HG03066 (cell line): Measurements from ENCODE around the gene PLEKHM3.

ENCODE experiments used
- ATAC-seq: cut with Tn5 transposase; IDR thresholded peaks from one replicate; pipeline ENCODE4 v1.9.1; 2021; ENCODE audit warnings: low read depth; ENCODE audit not compliant: unreplicated experiment

The PLEKHM3 gene

GRCh38 chr2:207836521-207837133 is 188.7 kb downstream of the PLEKHM3 start:
- no peak for ATAC-seq

GRCh38 chr2:207835805-207836204 is 189.5 kb downstream of the PLEKHM3 start:
- ATAC-seq = no peak

GRCh38 chr2:207833251-207833751 is 192.0 kb downstream of the PLEKHM3 start:
- peak; percentile 97 for ATAC-seq

- no peak for ATAC-seq
Observed at GRCh38 chr2:207831584-207832248, 193.6 kb downstream of the PLEKHM3 start.

- no peak for ATAC-seq
Observed at GRCh38 chr2:207830778-207831438, 194.4 kb downstream of the PLEKHM3 start.

- ATAC-seq = no peak
Observed at GRCh38 chr2:207828361-207829057, 196.8 kb downstream of the PLEKHM3 start.

- ATAC-seq = no peak
Observed at GRCh38 chr2:207825978-207826377, 199.3 kb downstream of the PLEKHM3 start.

- no peak for ATAC-seq
Observed at GRCh38 chr2:207825045-207825954, 200.0 kb downstream of the PLEKHM3 start.

- ATAC-seq = no peak
Observed at GRCh38 chr2:207823865-207824264, 201.5 kb downstream of the PLEKHM3 start.

GRCh38 chr2:207819839-207820784 is 205.2 kb downstream of the PLEKHM3 start:
- ATAC-seq = no peak

GRCh38 chr2:207819021-207819797 is 206.1 kb downstream of the PLEKHM3 start:
- no peak for ATAC-seq

- no peak for ATAC-seq
Observed at GRCh38 chr2:207816546-207816945, 208.8 kb downstream of the PLEKHM3 start.

- no peak for ATAC-seq
Observed at GRCh38 chr2:207815254-207815653, 210.1 kb downstream of the PLEKHM3 start.

- ATAC-seq = no peak
Observed at GRCh38 chr2:207813942-207814341, 211.4 kb downstream of the PLEKHM3 start.

GRCh38 chr2:207813221-207813916 is 212.0 kb downstream of the PLEKHM3 start:
- ATAC-seq = no peak

- ATAC-seq = no peak
Observed at GRCh38 chr2:207812726-207813080, 212.6 kb downstream of the PLEKHM3 start.

GRCh38 chr2:207812058-207812725 is 213.1 kb downstream of the PLEKHM3 start:
- ATAC-seq = no peak
